Smooth muscle cell (in vitro differentiated cells): ENCODE results near the gene MSH4. TPM values are rescaled to one million over a fixed set of nuclear protein-coding genes. Genes with fewer than 3 reads are reported as not detected.

Source experiments
- DNase-seq: peaks from one replicate; lab custom pipeline; 2025; ENCODE audit not compliant: unreplicated experiment; lab: John Stamatoyannopoulos, UW
- H2AFZ ChIP-seq: fragments of 200-600 bp; sonication (generic); 2 replicates; pipeline ENCODE4 v1.6.0; 2016; ENCODE audit warnings: antibody characterized with exemption, low read depth, mild to moderate bottlenecking
- H3F3A ChIP-seq: fragments of 200-600 bp; sonication (generic); 2 replicates; pipeline ENCODE4 v1.6.0; 2017; ENCODE audit warnings: antibody characterized with exemption, low read depth
- H3K27ac ChIP-seq: fragments of 200-600 bp; sonication (generic); 2 replicates; pipeline ENCODE4 v1.5.1; 2016; ENCODE audit warnings: low read depth, mild to moderate bottlenecking
- H3K27me3 ChIP-seq: fragments of 200-600 bp; sonication (generic); 2 replicates; pipeline ENCODE4 v1.6.1; 2016; ENCODE audit warnings: low read depth, mild to moderate bottlenecking
- H3K36me3 ChIP-seq: fragments of 200-600 bp; sonication (generic); 2 replicates; pipeline ENCODE4 v1.5.1; 2016; ENCODE audit warnings: low read depth
- H3K4me1 ChIP-seq: fragments of 200-600 bp; sonication (generic); 2 replicates; pipeline ENCODE4 v1.5.1; 2016; ENCODE audit warnings: low read depth
- H3K4me2 ChIP-seq: fragments of 200-600 bp; sonication (generic); 2 replicates; pipeline ENCODE4 v1.6.0; 2016; ENCODE audit warnings: mild to moderate bottlenecking
- H3K4me3 ChIP-seq: fragments of 200-600 bp; sonication (generic); 2 replicates; pipeline ENCODE4 v1.5.1; 2016; ENCODE audit warnings: mild to moderate bottlenecking
- H3K79me2 ChIP-seq: fragments of 200-600 bp; sonication (generic); 2 replicates; pipeline ENCODE4 v1.6.0; 2016; ENCODE audit warnings: low read depth, mild to moderate bottlenecking
- H3K9ac ChIP-seq: fragments of 200-600 bp; sonication (generic); 2 replicates; pipeline ENCODE4 v1.6.0; 2016; ENCODE audit warnings: low read depth
- H3K9me3 ChIP-seq: fragments of 200-600 bp; sonication (generic); replicated peaks from 2 replicates; pipeline ENCODE4 v1.5.1; 2016; ENCODE audit warnings: low read depth
- H4K20me1 ChIP-seq: fragments of 200-600 bp; sonication (generic); 2 replicates; pipeline ENCODE4 v1.6.0; 2016; ENCODE audit warnings: low read depth
- CTCF ChIP-seq: fragments of 200-600 bp; sonication (generic); IDR thresholded peaks from 2 replicates; pipeline ENCODE4 v1.5.1; 2017; ENCODE audit warnings: borderline replicate concordance, mild to moderate bottlenecking, antibody characterized with exemption; ENCODE audit not compliant: insufficient read depth, poor library complexity, severe bottlenecking
- WGBS: methylation state at CpG from one replicate; pipeline ENCODE4 v1.1.7; 2016; ENCODE audit warnings: low lambda C conversion rate; 5-methylcytosine and 5-hydroxymethylcytosine counted together
- polyA plus RNA-seq: library from polyadenylated mRNA; unstranded; fragments of >200 nt; fragmentation: Nextera tagmentation; extraction: Ambion mirVana; gene quantifications from 2 replicates; pipeline ENCODE4 v1.2.1, GENCODE V29; 2016
- small RNA-seq: library from RNA; depleted of rRNA; stranded (forward); fragments of <200 nt; gene quantifications from one replicate; pipeline ENCODE3, GENCODE V24; 2014
- total RNA-seq: library from RNA; depleted of rRNA; stranded (reverse); fragments of >200 nt; gene quantifications from 2 replicates; pipeline ENCODE4 v1.2.3, GENCODE V29; 2014

The MSH4 gene
- total and polyA plus RNA-seq, 2 experiments from 2014 or later: not detected

GRCh38 chr1:75950176-75950575 lies 153.5 kb downstream of the MSH4 start:
- H3F3A ChIP-seq: no peaks in the 10 kb centered on the region
- peaks cover 18% of the 10 kb centered on the region for H3K4me1 ChIP-seq
- H3K36me3 ChIP-seq: no peaks in the 10 kb centered on the region
- H3K79me2 ChIP-seq: no peaks in the 10 kb centered on the region
- DNase-seq: no peak
- H3K27me3 ChIP-seq: no peaks in the 10 kb centered on the region
- no peak overlapping the region for H3K9ac ChIP-seq
- H3K4me3 ChIP-seq: no peak overlapping the region
- no peak overlapping the region for H2AFZ ChIP-seq
- H3K9me3 ChIP-seq: no peaks in the 10 kb centered on the region
- TF ChIP-seq CTCF: no peak
- WGBS: 91% methylated on average over 3 of the region's 3 CpGs
- no peak overlapping the region for H3K27ac ChIP-seq
- no peak overlapping the region for H3K4me2 ChIP-seq
- no peaks in the 10 kb centered on the region for H4K20me1 ChIP-seq

GRCh38 chr1:75952016-75952415 lies 155.3 kb downstream of the MSH4 start:
- WGBS: 70% methylated on average over 1 of the region's 1 CpG
- no peaks in the 10 kb centered on the region for H4K20me1 ChIP-seq
- no peaks in the 10 kb centered on the region for H3K36me3 ChIP-seq
- H3K4me2 ChIP-seq: peak overlapping the region; percentile 13
- no peak overlapping the region for H3K4me3 ChIP-seq
- H3K9me3 ChIP-seq: no peaks in the 10 kb centered on the region
- DNase-seq: no peak
- no peaks in the 10 kb centered on the region for H3K79me2 ChIP-seq
- no peaks in the 10 kb centered on the region for H3F3A ChIP-seq
- no peak overlapping the region for H2AFZ ChIP-seq
- H3K9ac ChIP-seq: no peak overlapping the region
- H3K27ac ChIP-seq: no peak overlapping the region
- TF ChIP-seq CTCF: no peak
- H3K4me1 ChIP-seq: peaks cover 18% of the 10 kb centered on the region
- H3K27me3 ChIP-seq: no peaks in the 10 kb centered on the region

- Histone ChIP-seq H3K36me3 (no peaks in the 10 kb centered on the region), H3F3A (no peaks in the 10 kb centered on the region), H3K4me2 (no peak overlapping the region), H3K9me3 (no peaks in the 10 kb centered on the region), H3K79me2 (no peaks in the 10 kb centered on the region), H3K27me3 (no peaks in the 10 kb centered on the region), H3K4me3 (no peak overlapping the region), H3K27ac (no peak overlapping the region), H3K4me1 (peaks cover 18% of the 10 kb centered on the region), H3K9ac (no peak overlapping the region), H2AFZ (no peak overlapping the region), H4K20me1 (no peaks in the 10 kb centered on the region)
- no peak for TF ChIP-seq CTCF
- WGBS: 57% methylated on average over 4 of the region's 4 CpGs
- DNase-seq: no peak
These were observed 156.8 kb downstream of the MSH4 start for GRCh38 chr1:75953461-75953860.

GRCh38 chr1:75954586-75954985 lies 157.9 kb downstream of the MSH4 start:
- no peak overlapping the region for H2AFZ ChIP-seq
- H3K9ac ChIP-seq: no peak overlapping the region

More at GRCh38 chr1:75954586-75954985, 157.9 kb downstream of the MSH4 start:
- H3K4me1 ChIP-seq: peaks cover 13% of the 10 kb centered on the region
- no peaks in the 10 kb centered on the region for H4K20me1 ChIP-seq
- H3K27ac ChIP-seq: no peak overlapping the region
- no peaks in the 10 kb centered on the region for H3K79me2 ChIP-seq
- H3K36me3 ChIP-seq: no peaks in the 10 kb centered on the region
- DNase-seq: no peak
- H3K4me3 ChIP-seq: no peak overlapping the region
- no peaks in the 10 kb centered on the region for H3F3A ChIP-seq
- no peak for TF ChIP-seq CTCF
- H3K9me3 ChIP-seq: no peaks in the 10 kb centered on the region
- no peaks in the 10 kb centered on the region for H3K27me3 ChIP-seq
- H3K4me2 ChIP-seq: no peak overlapping the region

Small RNA genes lying within 50 kb of the gene (small RNA-seq; reads per million reads assigned to genes)
- gene SNORD45A: not detected
- gene SNORD45B: not detected
- gene SNORD45C: not detected

Other genes with a start within 250 kb of the MSH4 start
- gene SLC44A5, start 185.8 kb upstream of the MSH4 start, total RNA-seq: 4.3 and 4.4 TPM in 2 replicates
- gene SLC44A5, start 185.8 kb upstream of the MSH4 start, polyA plus RNA-seq: 0.89 and 1.4 TPM in 2 replicates
- gene ACADM, start 72.2 kb upstream of the MSH4 start, total RNA-seq: 26.5 and 28.6 TPM in 2 replicates
- 13.3 and 20.5 TPM in 2 replicates for gene ACADM, start 72.2 kb upstream of the MSH4 start, polyA plus RNA-seq
- 97.4 and 101 TPM in 2 replicates for gene RABGGTB, start 10.6 kb upstream of the MSH4 start, total RNA-seq
- gene RABGGTB, start 10.6 kb upstream of the MSH4 start, polyA plus RNA-seq: 18.0 and 29.6 TPM in 2 replicates
- gene ASB17, start 135.5 kb downstream of the MSH4 start, total RNA-seq: not detected in 2 replicates
- not detected in 2 replicates for gene ASB17, start 135.5 kb downstream of the MSH4 start, polyA plus RNA-seq